ENCODE data around the gene EFNA4. TPM values are rescaled to one million over a fixed set of nuclear protein-coding genes. Genes with fewer than 3 reads are reported as not detected.

Gene EFNA4
- total RNA-seq, 3 donors from 2014 or later = 12.3 to 27.2 (median 26.4) TPM

GRCh38 chr1:155091071-155092051 lies 27.8 kb downstream of the EFNA4 start:
- Histone ChIP-seq H3K4me3 (no peak overlapping the region), H3K9me3 (no peaks in the 10 kb centered on the region), H3K4me1 (ENCODE audit: low read depth) (peaks cover 9% of the 10 kb centered on the region), H3K36me3 (ENCODE audit: low read depth) (no peaks in the 10 kb centered on the region)
- peak; percentile 84 for ATAC-seq
- TF ChIP-seq CTCF (IDR thresholded peaks at IDR 0.05) = peak; percentile 96
- DNase-seq = peak; percentile 80 to 86 (median 86)
- intact Hi-C loops (cut with DNase I, micrococcal nuclease) = loop anchor here (2.0 to 5.0 kb wide), 2 partner anchors 76 to 77 kb away; no protein-coding TSS in a partner anchor

GRCh38 chr1:155092131-155092530 lies 28.6 kb downstream of the EFNA4 start:
- Histone ChIP-seq H3K36me3 (ENCODE audit: low read depth) (no peaks in the 10 kb centered on the region), H3K9me3 (no peaks in the 10 kb centered on the region), H3K4me3 (no peak overlapping the region), H3K4me1 (ENCODE audit: low read depth) (peaks cover 9% of the 10 kb centered on the region)
- no peak for TF ChIP-seq CTCF (IDR thresholded peaks at IDR 0.05)
- intact Hi-C loops (cut with DNase I, micrococcal nuclease) = loop anchor here (2.0 to 5.0 kb wide), 2 partner anchors 75 to 77 kb away; no protein-coding TSS in a partner anchor
- no peak for ATAC-seq
- DNase-seq = no peak

GRCh38 chr1:155092641-155093040 lies 29.1 kb downstream of the EFNA4 start:
- DNase-seq (no peak), ATAC-seq (no peak)
- H3K36me3 ChIP-seq (ENCODE audit: low read depth) = no peaks in the 10 kb centered on the region
- TF ChIP-seq CTCF (IDR thresholded peaks at IDR 0.05) = no peak
- peaks cover 9% of the 10 kb centered on the region for H3K4me1 ChIP-seq (ENCODE audit: low read depth)
- no peaks in the 10 kb centered on the region for H3K9me3 ChIP-seq
- intact Hi-C loops (cut with DNase I, micrococcal nuclease) = loop anchor here (2.0 to 5.0 kb wide), 2 partner anchors 75 to 76 kb away; no protein-coding TSS in a partner anchor
- no peak overlapping the region for H3K4me3 ChIP-seq

GRCh38 chr1:155093911-155094621 lies 30.5 kb downstream of the EFNA4 start:
- H3K9me3 ChIP-seq = no peaks in the 10 kb centered on the region
- no peaks in the 10 kb centered on the region for H3K36me3 ChIP-seq (ENCODE audit: low read depth)
- intact Hi-C loops (cut with DNase I, micrococcal nuclease) = loop anchor here (2.0 to 5.0 kb wide), 2 partner anchors 73 to 75 kb away; no protein-coding TSS in a partner anchor
- DNase-seq (peak in 1 of 3 donors; percentile 58), ATAC-seq (peak; percentile 65)
- H3K4me1 ChIP-seq (ENCODE audit: low read depth) = peaks cover 9% of the 10 kb centered on the region
- TF ChIP-seq CTCF (IDR thresholded peaks at IDR 0.05) = no peak
- no peak overlapping the region for H3K4me3 ChIP-seq

- intact Hi-C loops (cut with DNase I, micrococcal nuclease) = loop anchor here in 1 of 2 donors (5.0 kb wide), 1 partner anchor 73 kb away; no protein-coding TSS in a partner anchor
- no peak for ATAC-seq
- H3K9me3 ChIP-seq = no peaks in the 10 kb centered on the region
Observed at GRCh38 chr1:155094622-155094948, 31.0 kb downstream of the EFNA4 start.

More at GRCh38 chr1:155094622-155094948, 31.0 kb downstream of the EFNA4 start:
- Histone ChIP-seq H3K36me3 (ENCODE audit: low read depth) (no peaks in the 10 kb centered on the region), H3K4me1 (ENCODE audit: low read depth) (peaks cover 9% of the 10 kb centered on the region), H3K4me3 (no peak overlapping the region)
- no peak for TF ChIP-seq CTCF (IDR thresholded peaks at IDR 0.05)
- no peak for DNase-seq
